GM12878 (cell line): ENCODE measurements around the gene ARHGEF6. TPM values are rescaled to one million over a fixed set of nuclear protein-coding genes. Genes with fewer than 3 reads are reported as not detected.

Source experiments
- ATAC-seq: fragments of 200-7000 bp; cut with Tn5 transposase; 3 replicates; pipeline ENCODE4 v1.9.1; 2020; ENCODE audit warnings: mild to moderate bottlenecking, moderate library complexity
- BruUV-seq: library from RNA; stranded (reverse); fragments of 400-500 nt; replicated peaks from 2 replicates; lab custom pipeline; 2021; lab: Mats Ljungman, UMichigan
- CTCF ChIA-PET: fragments of 300-600 bp; sonication (Branson Sonifier 250); formaldehyde crosslinking; extraction: SDS; loops from one replicate; lab custom pipeline; 2021; ENCODE audit warnings: inconsistent platforms; lab: Yijun Ruan, JAX
- POLR2A ChIA-PET: fragments of 350-600 bp; formaldehyde crosslinking; extraction: SDS; loops from one replicate; lab custom pipeline; 2021; ENCODE audit warnings: inconsistent platforms; lab: Charles Lee
- RAD21 ChIA-PET: fragments of 300-600 bp; sonication (Branson Sonifier 250); formaldehyde crosslinking; loops from one replicate; lab custom pipeline; 2023; ENCODE audit warnings: antibody characterized with exemption; ENCODE audit not compliant: unreplicated experiment; lab: Charles Lee
- SMC1A ChIA-PET: fragments of 300-600 bp; sonication (Branson Sonifier 250); formaldehyde crosslinking; loops from one replicate; lab custom pipeline; 2023; ENCODE audit not compliant: unreplicated experiment, uncharacterized antibody; lab: Charles Lee
- DNase-seq: peaks from one replicate; pipeline ENCODE4 v3.0.0-alpha.2; 2011; ENCODE audit warnings: low read depth, low spot score
- FAIRE-seq: peaks from 3 replicates; lab custom pipeline; 2011; peaks lifted over from hg19 to GRCh38; lab: Jason Lieb, UNC
- H2AFZ ChIP-seq: 2 replicates; pipeline ENCODE4 v1.6.0; 2011; ENCODE audit warnings: low read depth, low read length, control low read depth; ENCODE audit not compliant: control insufficient read depth
- H3K27ac ChIP-seq: 2 replicates; pipeline ENCODE4 v1.5.1; 2011; ENCODE audit warnings: control low read depth; ENCODE audit not compliant: control insufficient read depth, insufficient read depth
- H3K27me3 ChIP-seq, 2 experiments: replicated peaks in 1 of 2; 2 replicates each; pipeline versions ENCODE4 v1.6.0 to v1.6.1; 2011; ENCODE audit warnings: low read length in 1 of 2; ENCODE audit not compliant: control insufficient read depth in 2 of 2, insufficient read depth in 2 of 2
- H3K36me3 ChIP-seq, 2 experiments: 2 replicates each; pipeline ENCODE4 v1.5.1; 2011; ENCODE audit warnings: low read length in 1 of 2; ENCODE audit not compliant: control insufficient read depth in 2 of 2, insufficient read depth in 2 of 2
- H3K4me1 ChIP-seq: 2 replicates; pipeline ENCODE4 v1.6.1; 2011; ENCODE audit warnings: mild to moderate bottlenecking, low read length, moderate library complexity, mixed read lengths; ENCODE audit not compliant: control insufficient read depth, insufficient read depth
- H3K4me2 ChIP-seq: 2 replicates; pipeline ENCODE4 v1.6.0; 2011; ENCODE audit warnings: control low read depth; ENCODE audit not compliant: control insufficient read depth, insufficient read depth
- H3K4me3 ChIP-seq: fragments of 200-600 bp; sonication (generic); 2 replicates; pipeline ENCODE4 v1.5.1; 2016
- H3K79me2 ChIP-seq: 2 replicates; pipeline ENCODE4 v1.6.0; 2011; ENCODE audit warnings: low read length; ENCODE audit not compliant: control insufficient read depth, insufficient read depth
- H3K9ac ChIP-seq: 2 replicates; pipeline ENCODE4 v1.8.0; 2011; ENCODE audit warnings: low read length, control low read depth, mixed read lengths; ENCODE audit not compliant: control insufficient read depth, insufficient read depth
- H3K9me3 ChIP-seq: replicated peaks from 3 replicates; pipeline ENCODE4 v1.5.1; 2011; ENCODE audit warnings: mild to moderate bottlenecking, low read length; ENCODE audit not compliant: control insufficient read depth, insufficient read depth
- H4K20me1 ChIP-seq: 2 replicates; pipeline ENCODE4 v1.6.0; 2011; ENCODE audit not compliant: control insufficient read depth, insufficient read depth
- ASH2L ChIP-seq: fragments of 300-600, 200-600 bp; sonication (generic); IDR thresholded peaks from 2 replicates; pipeline ENCODE4 v1.6.1; 2017; ENCODE audit warnings: low read depth, mild to moderate bottlenecking, borderline replicate concordance
- BRCA1 ChIP-seq: IDR thresholded peaks from 2 replicates; pipeline ENCODE4 v1.6.1; 2011; ENCODE audit warnings: low read depth, low read length, improper control_type of control experiment
- CREB1 ChIP-seq: IDR thresholded peaks from 2 replicates; pipeline ENCODE4 v1.6.1; 2012; ENCODE audit warnings: low read depth, mild to moderate bottlenecking, inconsistent platforms
- MTA2 ChIP-seq: fragments of 450-650 bp; IDR thresholded peaks from 2 replicates; pipeline ENCODE4 v1.6.1; 2016; ENCODE audit warnings: low read depth, mild to moderate bottlenecking, moderate library complexity
- MYC ChIP-seq: IDR thresholded peaks from 2 replicates; pipeline ENCODE4 v1.6.1; 2011; ENCODE audit warnings: mild to moderate bottlenecking, low read length, moderate library complexity, inconsistent platforms; ENCODE audit not compliant: insufficient read depth, insufficient replicate concordance, insufficient read length, severe bottlenecking
- NR2F1 ChIP-seq: fragments of 450-650 bp; conservative IDR thresholded peaks from 2 replicates; pipeline ENCODE4 v1.6.1; 2017; ENCODE audit warnings: mild to moderate bottlenecking
- PAX5 ChIP-seq: IDR thresholded peaks from 2 replicates; pipeline ENCODE4 v1.6.1; 2011; ENCODE audit warnings: low read depth, low read length, borderline replicate concordance
- POU2F2 ChIP-seq: IDR thresholded peaks from 3 replicates; pipeline ENCODE4 v1.6.1; 2011; ENCODE audit warnings: low read depth, mild to moderate bottlenecking, low read length, borderline replicate concordance
- RBBP5 ChIP-seq: fragments of 200-600 bp; sonication (generic); conservative IDR thresholded peaks from 2 replicates; pipeline ENCODE4 v1.6.1; 2016
- SPI1 ChIP-seq: IDR thresholded peaks from 2 replicates; pipeline ENCODE4 v1.6.1; 2011; ENCODE audit warnings: low read depth, mild to moderate bottlenecking, low read length, moderate library complexity, borderline replicate concordance; ENCODE audit not compliant: insufficient read depth
- ZBTB40 ChIP-seq: fragments of 450-650 bp; IDR thresholded peaks from 2 replicates; pipeline ENCODE4 v1.6.1; 2016; ENCODE audit warnings: mild to moderate bottlenecking, moderate library complexity, borderline replicate concordance
- ZZZ3 ChIP-seq: IDR thresholded peaks from 2 replicates; pipeline ENCODE4 v1.6.1; 2011; ENCODE audit warnings: low read depth; ENCODE audit not compliant: control insufficient read depth, insufficient read length
- WGBS: methylation state at CpG from one replicate; pipeline ENCODE4 v1.1.6; 2016; ENCODE audit warnings: low lambda C conversion rate; ENCODE audit not compliant: insufficient replicate concordance, insufficient coverage; ENCODE audit errors: missing lambda C conversion rate; 5-methylcytosine and 5-hydroxymethylcytosine counted together
- in situ Hi-C: fragments of 300-500 bp; cut with MboI; formaldehyde crosslinking; loops from 9 replicates; pipeline ENCODE4 v1.14.3; 2018; ENCODE audit warnings: mixed read lengths
- intact Hi-C: fragments of 100-400 bp; cut with micrococcal nuclease; formaldehyde crosslinking; loops from one replicate; pipeline ENCODE4 v1.14.2; 2022; ENCODE audit not compliant: unreplicated experiment
- polyA plus RNA-seq, 11 experiments: library from polyadenylated mRNA; depleted of rRNA in 4 of 11; unstranded in 6 of 11; stranded (reverse) in 5 of 11; fragments of >200 nt; fragmentation: Nextera tagmentation in 4 of 11; fragmentation: Illumina TruSeq in 1 of 11; extraction: Ambion mirVana in 4 of 11; extraction: Trizol in 1 of 11; gene quantifications; 1 replicate in 1 of 11; 2 replicates in 10 of 11; pipeline versions ENCODE4 v1.2.1 to v1.2.3, GENCODE V29; 2011 to 2016; ENCODE audit warnings: inconsistent platforms in 2 of 11, missing spikeins in 2 of 11, low read depth in 1 of 11
- total RNA-seq, 4 experiments: library from RNA; depleted of rRNA in 3 of 4; stranded (reverse); fragments of >200 nt in 3 of 4; fragmentation: Illumina TruSeq in 1 of 4; extraction: Trizol in 1 of 4; gene quantifications; 2 replicates each; pipeline versions ENCODE4 v1.2.1 to v1.2.3, GENCODE V29; 2013 to 2021
- TF ChIP-seq, protein P1 (sequence below): fragments of 450-650 bp; IDR thresholded peaks from 2 replicates; pipeline ENCODE4 v1.6.1; 2016; ENCODE audit warnings: mild to moderate bottlenecking
- TF ChIP-seq, protein P2 (sequence below): fragments of 450-650 bp; IDR thresholded peaks from 2 replicates; pipeline ENCODE4 v1.6.1; 2014; ENCODE audit warnings: mild to moderate bottlenecking
- TF ChIP-seq, protein P3 (sequence below): fragments of 450-650 bp; IDR thresholded peaks from 2 replicates; pipeline ENCODE4 v1.6.1; 2017; ENCODE audit warnings: antibody characterized with exemption, mild to moderate bottlenecking, moderate library complexity

The ARHGEF6 gene
- total and polyA plus RNA-seq, 10 of the 15 experiments (the other 5 are each of a cell fraction or from before 2014, with no cell fraction given), result 5.4 to 29.7 (median 18.0) TPM

GRCh38 chrX:136810493-136810892 is 29.8 kb upstream of the ARHGEF6 start:
- H3K4me3 ChIP-seq, result no peak overlapping the region
- SMC1A ChIA-PET, result interaction anchor here (0.9 kb wide), 1 partner anchor 30 kb away, joined by 3 read pairs; the partner anchor contains the start of gene ARHGEF6
- FAIRE-seq (no peak), DNase-seq (no peak), ATAC-seq (no peak)
- no peak overlapping the region for H3K4me2 ChIP-seq
- H4K20me1 ChIP-seq, result no peaks in the 10 kb centered on the region
- no TSS peak for BruUV-seq
- H3K9ac ChIP-seq, result no peak overlapping the region
- H3K27me3 ChIP-seq, result no peaks in the 10 kb centered on the region
- H3K27ac ChIP-seq, result no peak overlapping the region
- no peaks in the 10 kb centered on the region for H3K4me1 ChIP-seq
- RAD21 ChIA-PET, result no interaction called here
- H2AFZ ChIP-seq, result no peak overlapping the region
- in situ Hi-C loops (no loop called here), intact Hi-C loops (no loop called here)
- H3K9me3 ChIP-seq, result no peaks in the 10 kb centered on the region
- 38% methylated on average over 3 of the region's 3 CpGs for whole genome bisulfite sequencing
- POLR2A ChIA-PET, result interaction anchor here (0.6 kb wide), 1 partner anchor 781 kb away, joined by 5 read pairs; no protein-coding TSS in a partner anchor
- H3K79me2 ChIP-seq, result no peaks in the 10 kb centered on the region
- TF ChIP-seq CREB1 (no peak), SPI1 (no peak), ZBTB40 (no peak), MYC (no peak), POU2F2 (no peak), ZZZ3 (no peak), ASH2L (no peak), MTA2 (no peak), NR2F1 (no peak), RBBP5 (no peak), BRCA1 (no peak), PAX5 (no peak)
- TF ChIP-seq, protein P1, sequence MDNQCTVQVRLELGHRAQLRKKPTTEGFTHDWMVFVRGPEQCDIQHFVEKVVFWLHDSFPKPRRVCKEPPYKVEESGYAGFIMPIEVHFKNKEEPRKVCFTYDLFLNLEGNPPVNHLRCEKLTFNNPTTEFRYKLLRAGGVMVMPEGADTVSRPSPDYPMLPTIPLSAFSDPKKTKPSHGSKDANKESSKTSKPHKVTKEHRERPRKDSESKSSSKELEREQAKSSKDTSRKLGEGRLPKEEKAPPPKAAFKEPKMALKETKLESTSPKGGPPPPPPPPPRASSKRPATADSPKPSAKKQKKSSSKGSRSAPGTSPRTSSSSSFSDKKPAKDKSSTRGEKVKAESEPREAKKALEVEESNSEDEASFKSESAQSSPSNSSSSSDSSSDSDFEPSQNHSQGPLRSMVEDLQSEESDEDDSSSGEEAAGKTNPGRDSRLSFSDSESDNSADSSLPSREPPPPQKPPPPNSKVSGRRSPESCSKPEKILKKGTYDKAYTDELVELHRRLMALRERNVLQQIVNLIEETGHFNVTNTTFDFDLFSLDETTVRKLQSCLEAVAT, result no peak
- TF ChIP-seq, protein P2, sequence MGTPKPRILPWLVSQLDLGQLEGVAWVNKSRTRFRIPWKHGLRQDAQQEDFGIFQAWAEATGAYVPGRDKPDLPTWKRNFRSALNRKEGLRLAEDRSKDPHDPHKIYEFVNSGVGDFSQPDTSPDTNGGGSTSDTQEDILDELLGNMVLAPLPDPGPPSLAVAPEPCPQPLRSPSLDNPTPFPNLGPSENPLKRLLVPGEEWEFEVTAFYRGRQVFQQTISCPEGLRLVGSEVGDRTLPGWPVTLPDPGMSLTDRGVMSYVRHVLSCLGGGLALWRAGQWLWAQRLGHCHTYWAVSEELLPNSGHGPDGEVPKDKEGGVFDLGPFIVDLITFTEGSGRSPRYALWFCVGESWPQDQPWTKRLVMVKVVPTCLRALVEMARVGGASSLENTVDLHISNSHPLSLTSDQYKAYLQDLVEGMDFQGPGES, result no peak
- TF ChIP-seq, protein P3, sequence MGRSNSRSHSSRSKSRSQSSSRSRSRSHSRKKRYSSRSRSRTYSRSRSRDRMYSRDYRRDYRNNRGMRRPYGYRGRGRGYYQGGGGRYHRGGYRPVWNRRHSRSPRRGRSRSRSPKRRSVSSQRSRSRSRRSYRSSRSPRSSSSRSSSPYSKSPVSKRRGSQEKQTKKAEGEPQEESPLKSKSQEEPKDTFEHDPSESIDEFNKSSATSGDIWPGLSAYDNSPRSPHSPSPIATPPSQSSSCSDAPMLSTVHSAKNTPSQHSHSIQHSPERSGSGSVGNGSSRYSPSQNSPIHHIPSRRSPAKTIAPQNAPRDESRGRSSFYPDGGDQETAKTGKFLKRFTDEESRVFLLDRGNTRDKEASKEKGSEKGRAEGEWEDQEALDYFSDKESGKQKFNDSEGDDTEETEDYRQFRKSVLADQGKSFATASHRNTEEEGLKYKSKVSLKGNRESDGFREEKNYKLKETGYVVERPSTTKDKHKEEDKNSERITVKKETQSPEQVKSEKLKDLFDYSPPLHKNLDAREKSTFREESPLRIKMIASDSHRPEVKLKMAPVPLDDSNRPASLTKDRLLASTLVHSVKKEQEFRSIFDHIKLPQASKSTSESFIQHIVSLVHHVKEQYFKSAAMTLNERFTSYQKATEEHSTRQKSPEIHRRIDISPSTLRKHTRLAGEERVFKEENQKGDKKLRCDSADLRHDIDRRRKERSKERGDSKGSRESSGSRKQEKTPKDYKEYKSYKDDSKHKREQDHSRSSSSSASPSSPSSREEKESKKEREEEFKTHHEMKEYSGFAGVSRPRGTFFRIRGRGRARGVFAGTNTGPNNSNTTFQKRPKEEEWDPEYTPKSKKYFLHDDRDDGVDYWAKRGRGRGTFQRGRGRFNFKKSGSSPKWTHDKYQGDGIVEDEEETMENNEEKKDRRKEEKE, result no peak
- no peaks in the 10 kb centered on the region for H3K36me3 ChIP-seq
- CTCF ChIA-PET, result no interaction called here
